WTC11 (cell line): ENCODE results near the gene IRS1.

Experiments
- CREM ChIP-seq: sonication (generic); formaldehyde crosslinking; IDR thresholded peaks from 2 replicates; pipeline ENCODE4 v1.8.1; 2022; ENCODE audit warnings: mild to moderate bottlenecking, missing genetic modification reagents, moderate library complexity
- ELF4 ChIP-seq: sonication (generic); formaldehyde crosslinking; IDR thresholded peaks from 2 replicates; pipeline ENCODE4 v1.8.1; 2022; ENCODE audit warnings: low read depth, mild to moderate bottlenecking, moderate library complexity, missing genetic modification reagents
- ESRRA ChIP-seq: sonication (generic); formaldehyde crosslinking; IDR thresholded peaks from 2 replicates; pipeline ENCODE4 v1.8.1; 2022; ENCODE audit warnings: mild to moderate bottlenecking, missing genetic modification reagents, borderline replicate concordance
- MYBL2 ChIP-seq: sonication (generic); formaldehyde crosslinking; IDR thresholded peaks from 2 replicates; pipeline ENCODE4 v1.8.1; 2023; ENCODE audit warnings: mild to moderate bottlenecking, moderate library complexity, missing genetic modification reagents
- NFATC4 ChIP-seq: fragments of 250-450 bp; sonication (Bioruptor Pico); IDR thresholded peaks from 2 replicates; pipeline ENCODE4 v1.9.0; 2021; ENCODE audit warnings: mild to moderate bottlenecking
- NFYB ChIP-seq: sonication (generic); formaldehyde crosslinking; conservative IDR thresholded peaks from 2 replicates; pipeline ENCODE4 v1.8.0; 2022; ENCODE audit warnings: low read depth, missing genetic modification reagents
- ZNF232 ChIP-seq: sonication (generic); formaldehyde crosslinking; IDR thresholded peaks from 2 replicates; pipeline ENCODE4 v1.8.0; 2022; ENCODE audit warnings: mild to moderate bottlenecking, missing genetic modification reagents
- TF ChIP-seq, protein P1 (sequence below): fragments of 200-600 bp; IDR thresholded peaks from 2 replicates; pipeline ENCODE4 v1.8.0; 2022; ENCODE audit warnings: antibody characterized with exemption
- TF ChIP-seq, protein P2 (sequence below): sonication (generic); formaldehyde crosslinking; IDR thresholded peaks from 2 replicates; pipeline ENCODE4 v1.8.1; 2023; ENCODE audit warnings: mild to moderate bottlenecking, moderate library complexity, missing genetic modification reagents
- TF ChIP-seq, protein P3 (sequence below): fragments of 250-450 bp; sonication (Bioruptor Pico); IDR thresholded peaks from 2 replicates; pipeline ENCODE4 v1.9.0; 2021; ENCODE audit warnings: mild to moderate bottlenecking
- TF ChIP-seq, protein P4 (sequence below): sonication (generic); formaldehyde crosslinking; IDR thresholded peaks from 2 replicates; pipeline ENCODE4 v1.8.1; 2023; ENCODE audit warnings: mild to moderate bottlenecking, missing genetic modification reagents, moderate library complexity
- TF ChIP-seq, protein P5 (sequence below): sonication (generic); formaldehyde crosslinking; IDR thresholded peaks from 2 replicates; pipeline ENCODE4 v1.8.0; 2022; ENCODE audit warnings: mild to moderate bottlenecking, missing genetic modification reagents
- TF ChIP-seq, protein P6 (sequence below): sonication (generic); formaldehyde crosslinking; IDR thresholded peaks from 2 replicates; pipeline ENCODE4 v1.8.1; 2022; ENCODE audit warnings: mild to moderate bottlenecking, moderate library complexity, missing genetic modification reagents
- TF ChIP-seq, protein P7 (sequence below): sonication (generic); formaldehyde crosslinking; IDR thresholded peaks from 2 replicates; pipeline ENCODE4 v1.8.0; 2023; ENCODE audit warnings: mild to moderate bottlenecking, missing genetic modification reagents

DNA sequence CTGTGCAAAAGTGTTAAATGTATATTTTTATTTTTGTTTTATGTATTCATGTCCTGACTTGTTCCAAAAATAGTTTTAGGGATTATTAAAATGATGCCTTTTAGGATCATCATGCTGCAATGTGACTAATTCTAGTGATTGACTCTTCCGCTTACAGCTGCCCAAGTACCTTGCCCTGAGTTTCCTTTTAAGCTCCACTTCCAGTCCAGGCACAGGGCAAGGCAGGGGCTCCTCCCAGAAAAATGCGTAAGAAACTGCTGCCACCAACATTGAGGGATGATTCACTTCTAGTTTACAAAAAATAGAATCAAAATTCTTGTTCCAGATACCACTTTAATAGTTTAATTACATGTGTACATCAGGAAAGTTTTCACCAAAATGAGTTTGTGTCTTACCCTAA is 116.4 kb downstream of the IRS1 start:
- TF ChIP-seq, protein P1, sequence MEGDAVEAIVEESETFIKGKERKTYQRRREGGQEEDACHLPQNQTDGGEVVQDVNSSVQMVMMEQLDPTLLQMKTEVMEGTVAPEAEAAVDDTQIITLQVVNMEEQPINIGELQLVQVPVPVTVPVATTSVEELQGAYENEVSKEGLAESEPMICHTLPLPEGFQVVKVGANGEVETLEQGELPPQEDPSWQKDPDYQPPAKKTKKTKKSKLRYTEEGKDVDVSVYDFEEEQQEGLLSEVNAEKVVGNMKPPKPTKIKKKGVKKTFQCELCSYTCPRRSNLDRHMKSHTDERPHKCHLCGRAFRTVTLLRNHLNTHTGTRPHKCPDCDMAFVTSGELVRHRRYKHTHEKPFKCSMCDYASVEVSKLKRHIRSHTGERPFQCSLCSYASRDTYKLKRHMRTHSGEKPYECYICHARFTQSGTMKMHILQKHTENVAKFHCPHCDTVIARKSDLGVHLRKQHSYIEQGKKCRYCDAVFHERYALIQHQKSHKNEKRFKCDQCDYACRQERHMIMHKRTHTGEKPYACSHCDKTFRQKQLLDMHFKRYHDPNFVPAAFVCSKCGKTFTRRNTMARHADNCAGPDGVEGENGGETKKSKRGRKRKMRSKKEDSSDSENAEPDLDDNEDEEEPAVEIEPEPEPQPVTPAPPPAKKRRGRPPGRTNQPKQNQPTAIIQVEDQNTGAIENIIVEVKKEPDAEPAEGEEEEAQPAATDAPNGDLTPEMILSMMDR: no peak
- TF ChIP-seq NFYB (no peak), ESRRA (CRISPR knock-in tag) (no peak), ZNF232 (CRISPR knock-in tag) (no peak), NFATC4 (CRISPR knock-in tag) (no peak), ELF4 (CRISPR knock-in tag) (no peak), MYBL2 (CRISPR knock-in tag) (no peak), CREM (CRISPR knock-in tag) (no peak)
- TF ChIP-seq, protein P2, sequence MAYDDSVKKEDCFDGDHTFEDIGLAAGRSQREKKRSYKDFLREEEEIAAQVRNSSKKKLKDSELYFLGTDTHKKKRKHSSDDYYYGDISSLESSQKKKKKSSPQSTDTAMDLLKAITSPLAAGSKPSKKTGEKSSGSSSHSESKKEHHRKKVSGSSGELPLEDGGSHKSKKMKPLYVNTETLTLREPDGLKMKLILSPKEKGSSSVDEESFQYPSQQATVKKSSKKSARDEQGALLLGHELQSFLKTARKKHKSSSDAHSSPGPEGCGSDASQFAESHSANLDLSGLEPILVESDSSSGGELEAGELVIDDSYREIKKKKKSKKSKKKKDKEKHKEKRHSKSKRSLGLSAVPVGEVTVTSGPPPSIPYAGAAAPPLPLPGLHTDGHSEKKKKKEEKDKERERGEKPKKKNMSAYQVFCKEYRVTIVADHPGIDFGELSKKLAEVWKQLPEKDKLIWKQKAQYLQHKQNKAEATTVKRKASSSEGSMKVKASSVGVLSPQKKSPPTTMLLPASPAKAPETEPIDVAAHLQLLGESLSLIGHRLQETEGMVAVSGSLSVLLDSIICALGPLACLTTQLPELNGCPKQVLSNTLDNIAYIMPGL (CRISPR knock-in tag): no peak
- TF ChIP-seq, protein P3, sequence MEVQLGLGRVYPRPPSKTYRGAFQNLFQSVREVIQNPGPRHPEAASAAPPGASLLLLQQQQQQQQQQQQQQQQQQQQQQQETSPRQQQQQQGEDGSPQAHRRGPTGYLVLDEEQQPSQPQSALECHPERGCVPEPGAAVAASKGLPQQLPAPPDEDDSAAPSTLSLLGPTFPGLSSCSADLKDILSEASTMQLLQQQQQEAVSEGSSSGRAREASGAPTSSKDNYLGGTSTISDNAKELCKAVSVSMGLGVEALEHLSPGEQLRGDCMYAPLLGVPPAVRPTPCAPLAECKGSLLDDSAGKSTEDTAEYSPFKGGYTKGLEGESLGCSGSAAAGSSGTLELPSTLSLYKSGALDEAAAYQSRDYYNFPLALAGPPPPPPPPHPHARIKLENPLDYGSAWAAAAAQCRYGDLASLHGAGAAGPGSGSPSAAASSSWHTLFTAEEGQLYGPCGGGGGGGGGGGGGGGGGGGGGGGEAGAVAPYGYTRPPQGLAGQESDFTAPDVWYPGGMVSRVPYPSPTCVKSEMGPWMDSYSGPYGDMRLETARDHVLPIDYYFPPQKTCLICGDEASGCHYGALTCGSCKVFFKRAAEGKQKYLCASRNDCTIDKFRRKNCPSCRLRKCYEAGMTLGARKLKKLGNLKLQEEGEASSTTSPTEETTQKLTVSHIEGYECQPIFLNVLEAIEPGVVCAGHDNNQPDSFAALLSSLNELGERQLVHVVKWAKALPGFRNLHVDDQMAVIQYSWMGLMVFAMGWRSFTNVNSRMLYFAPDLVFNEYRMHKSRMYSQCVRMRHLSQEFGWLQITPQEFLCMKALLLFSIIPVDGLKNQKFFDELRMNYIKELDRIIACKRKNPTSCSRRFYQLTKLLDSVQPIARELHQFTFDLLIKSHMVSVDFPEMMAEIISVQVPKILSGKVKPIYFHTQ (CRISPR knock-in tag): no peak
- TF ChIP-seq, protein P4, sequence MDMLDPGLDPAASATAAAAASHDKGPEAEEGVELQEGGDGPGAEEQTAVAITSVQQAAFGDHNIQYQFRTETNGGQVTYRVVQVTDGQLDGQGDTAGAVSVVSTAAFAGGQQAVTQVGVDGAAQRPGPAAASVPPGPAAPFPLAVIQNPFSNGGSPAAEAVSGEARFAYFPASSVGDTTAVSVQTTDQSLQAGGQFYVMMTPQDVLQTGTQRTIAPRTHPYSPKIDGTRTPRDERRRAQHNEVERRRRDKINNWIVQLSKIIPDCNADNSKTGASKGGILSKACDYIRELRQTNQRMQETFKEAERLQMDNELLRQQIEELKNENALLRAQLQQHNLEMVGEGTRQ (CRISPR knock-in tag): no peak
- TF ChIP-seq, protein P5, sequence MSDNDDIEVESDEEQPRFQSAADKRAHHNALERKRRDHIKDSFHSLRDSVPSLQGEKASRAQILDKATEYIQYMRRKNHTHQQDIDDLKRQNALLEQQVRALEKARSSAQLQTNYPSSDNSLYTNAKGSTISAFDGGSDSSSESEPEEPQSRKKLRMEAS (CRISPR knock-in tag): no peak
- TF ChIP-seq, protein P6, sequence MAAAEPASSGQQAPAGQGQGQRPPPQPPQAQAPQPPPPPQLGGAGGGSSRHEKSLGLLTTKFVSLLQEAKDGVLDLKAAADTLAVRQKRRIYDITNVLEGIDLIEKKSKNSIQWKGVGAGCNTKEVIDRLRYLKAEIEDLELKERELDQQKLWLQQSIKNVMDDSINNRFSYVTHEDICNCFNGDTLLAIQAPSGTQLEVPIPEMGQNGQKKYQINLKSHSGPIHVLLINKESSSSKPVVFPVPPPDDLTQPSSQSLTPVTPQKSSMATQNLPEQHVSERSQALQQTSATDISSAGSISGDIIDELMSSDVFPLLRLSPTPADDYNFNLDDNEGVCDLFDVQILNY (CRISPR knock-in tag): no peak
- TF ChIP-seq, protein P7, sequence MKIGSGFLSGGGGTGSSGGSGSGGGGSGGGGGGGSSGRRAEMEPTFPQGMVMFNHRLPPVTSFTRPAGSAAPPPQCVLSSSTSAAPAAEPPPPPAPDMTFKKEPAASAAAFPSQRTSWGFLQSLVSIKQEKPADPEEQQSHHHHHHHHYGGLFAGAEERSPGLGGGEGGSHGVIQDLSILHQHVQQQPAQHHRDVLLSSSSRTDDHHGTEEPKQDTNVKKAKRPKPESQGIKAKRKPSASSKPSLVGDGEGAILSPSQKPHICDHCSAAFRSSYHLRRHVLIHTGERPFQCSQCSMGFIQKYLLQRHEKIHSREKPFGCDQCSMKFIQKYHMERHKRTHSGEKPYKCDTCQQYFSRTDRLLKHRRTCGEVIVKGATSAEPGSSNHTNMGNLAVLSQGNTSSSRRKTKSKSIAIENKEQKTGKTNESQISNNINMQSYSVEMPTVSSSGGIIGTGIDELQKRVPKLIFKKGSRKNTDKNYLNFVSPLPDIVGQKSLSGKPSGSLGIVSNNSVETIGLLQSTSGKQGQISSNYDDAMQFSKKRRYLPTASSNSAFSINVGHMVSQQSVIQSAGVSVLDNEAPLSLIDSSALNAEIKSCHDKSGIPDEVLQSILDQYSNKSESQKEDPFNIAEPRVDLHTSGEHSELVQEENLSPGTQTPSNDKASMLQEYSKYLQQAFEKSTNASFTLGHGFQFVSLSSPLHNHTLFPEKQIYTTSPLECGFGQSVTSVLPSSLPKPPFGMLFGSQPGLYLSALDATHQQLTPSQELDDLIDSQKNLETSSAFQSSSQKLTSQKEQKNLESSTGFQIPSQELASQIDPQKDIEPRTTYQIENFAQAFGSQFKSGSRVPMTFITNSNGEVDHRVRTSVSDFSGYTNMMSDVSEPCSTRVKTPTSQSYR (CRISPR knock-in tag): no peak
